BLaER1 treated with 17β-estradiol and CSF1 and Interleukin-3, amounts not matched to agents 10 nM and 100 nM (cell line): ENCODE data around the gene SLC35A3.
"Not testable (repeated sequence)": the region's sequence is repeated elsewhere in the genome, so short reads cannot be mapped to it uniquely, and the experiment has no call there.

Experiments used
- H3K27ac ChIP-seq, 11 experiments: shearing (Covaris generic); formaldehyde crosslinking; 2 replicates each; pipeline ENCODE4 v1.8.1; 2022
- H3K27me3 ChIP-seq, 11 experiments: shearing (Covaris generic); formaldehyde crosslinking; 2 replicates each; pipeline ENCODE4 v1.8.1; 2022
- H3K36me3 ChIP-seq, 11 experiments: shearing (Covaris generic); formaldehyde crosslinking; 2 replicates each; pipeline ENCODE4 v1.8.1; 2022
- H3K4me1 ChIP-seq, 10 experiments: shearing (Covaris generic); formaldehyde crosslinking; 2 replicates each; pipeline ENCODE4 v1.8.1; 2022
- H3K4me2 ChIP-seq, 11 experiments: shearing (Covaris generic); formaldehyde crosslinking; 2 replicates each; pipeline ENCODE4 v1.8.1; 2022
- H3K4me3 ChIP-seq, 10 experiments: shearing (Covaris generic); formaldehyde crosslinking; 2 replicates each; pipeline ENCODE4 v1.8.1; 2022
- H3K9ac ChIP-seq, 11 experiments: shearing (Covaris generic); formaldehyde crosslinking; 2 replicates each; pipeline ENCODE4 v1.8.1; 2022
- H3K9me3 ChIP-seq, 11 experiments: shearing (Covaris generic); formaldehyde crosslinking; replicated peaks in 1 of 11; 2 replicates each; pipeline ENCODE4 v1.8.1; 2022
- H4K20me1 ChIP-seq, 11 experiments: shearing (Covaris generic); formaldehyde crosslinking; 2 replicates each; pipeline ENCODE4 v1.8.1; 2022
- Cebpa-rat ChIP-seq, 11 experiments: shearing (Covaris generic); IDR thresholded peaks; 2 replicates each; pipeline ENCODE4 v1.8.1; 2022

SLC35A3 gene

DNA sequence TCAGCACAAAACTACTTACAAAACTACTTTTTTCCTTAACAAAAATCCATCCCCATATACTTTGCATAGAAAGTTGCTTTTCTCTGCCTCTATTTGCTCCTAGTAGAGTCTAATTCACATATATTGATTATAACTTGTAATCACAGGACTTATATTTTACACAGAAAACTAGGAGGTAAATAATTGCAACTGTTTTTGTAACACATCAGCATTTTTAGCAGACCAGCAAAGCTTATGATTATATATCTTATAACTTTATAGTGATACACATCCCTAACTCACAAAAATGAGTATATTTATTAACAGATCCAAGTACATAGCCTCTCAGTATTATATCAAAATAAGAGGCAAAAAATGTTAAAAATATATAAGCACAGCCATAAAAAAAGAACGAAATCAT is 17.3 kb upstream of the SLC35A3 start:
- Histone ChIP-seq H3K4me2 (no peak overlapping the region), H3K4me3 (no peak overlapping the region), H3K27me3 (no peaks in the 10 kb centered on the region), H3K9me3 (no peaks in the 10 kb centered on the region), H3K27ac (no peak overlapping the region), H3K36me3 (no peaks in the 10 kb centered on the region), H4K20me1 (no peaks in the 10 kb centered on the region), H3K4me1 (peaks cover 0 to 7% (median 0%) of the 10 kb centered on the region in 10 experiments; a peak in 1 of 20 replicates), H3K9ac (no peak overlapping the region)
- no peak for TF ChIP-seq Cebpa-rat (IDR thresholded peaks at IDR 0.05)

DNA sequence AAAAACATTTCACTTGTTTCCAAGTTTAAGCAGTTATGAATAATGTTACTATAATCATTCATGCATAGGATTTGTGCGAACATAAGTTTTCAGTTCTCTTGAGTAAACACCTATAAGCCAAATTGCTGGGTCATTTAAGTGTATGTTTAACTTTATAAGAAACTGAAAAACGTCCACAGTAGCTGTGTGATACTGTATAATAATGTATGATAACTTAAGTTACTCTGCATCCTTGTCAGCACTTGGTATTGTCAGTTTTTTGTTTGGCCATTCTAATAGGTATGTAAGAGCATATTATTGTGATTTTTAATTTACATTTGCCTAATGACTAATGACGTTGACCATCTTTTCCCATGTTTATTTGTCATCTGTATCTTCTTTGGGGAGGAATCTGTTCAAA is 14.4 kb upstream of the SLC35A3 start:
- H3K4me2 ChIP-seq: no peak overlapping the region
- H4K20me1 ChIP-seq: no peaks in the 10 kb centered on the region
- H3K9ac ChIP-seq: no peak overlapping the region
- no peaks in the 10 kb centered on the region for H3K27me3 ChIP-seq
- H3K36me3 ChIP-seq: no peaks in the 10 kb centered on the region
- no peaks in the 10 kb centered on the region for H3K9me3 ChIP-seq
- TF ChIP-seq Cebpa-rat (IDR thresholded peaks at IDR 0.05): no peak
- H3K4me3 ChIP-seq: no peak overlapping the region
- peaks cover 0 to 7% (median 0%) of the 10 kb centered on the region in 10 experiments; a peak in 1 of 20 replicates for H3K4me1 ChIP-seq
- no peak overlapping the region for H3K27ac ChIP-seq

DNA sequence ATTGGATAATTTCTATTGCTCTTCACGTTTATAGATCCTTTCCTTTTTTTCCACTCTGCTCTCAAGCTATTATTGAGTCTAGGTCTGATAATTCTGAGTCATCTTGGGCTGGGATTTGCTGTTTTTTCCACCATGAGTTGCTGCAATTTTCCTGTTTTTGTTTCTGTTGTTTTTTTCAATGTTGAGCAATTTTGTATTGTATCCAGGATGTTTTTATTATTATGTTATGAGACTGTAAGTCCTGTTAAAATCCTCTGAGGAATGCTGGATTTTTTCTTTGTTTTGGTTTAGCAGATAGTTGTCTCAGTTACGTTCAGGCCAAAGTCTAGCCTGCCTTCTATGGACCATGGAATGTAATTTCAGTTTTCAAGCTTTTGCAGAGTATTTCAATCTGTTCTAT is 13.0 kb upstream of the SLC35A3 start:
- H3K4me3 ChIP-seq: no peak overlapping the region
- no peak overlapping the region for H3K9ac ChIP-seq
- H3K27me3 ChIP-seq: no peaks in the 10 kb centered on the region
- no peak for TF ChIP-seq Cebpa-rat (IDR thresholded peaks at IDR 0.05)
- H3K27ac ChIP-seq: no peak overlapping the region
- H3K4me2 ChIP-seq: no peak overlapping the region
- peaks cover 0 to 7% (median 0%) of the 10 kb centered on the region in 10 experiments; a peak in 1 of 20 replicates for H3K4me1 ChIP-seq
- no peaks in the 10 kb centered on the region for H3K36me3 ChIP-seq
- H4K20me1 ChIP-seq: no peaks in the 10 kb centered on the region
- H3K9me3 ChIP-seq: 0 out of 22 replicates have a peak, but pooled peaks cover 0 to 5% (median 0%) of the 10 kb centered on the region in 11 experiments

DNA sequence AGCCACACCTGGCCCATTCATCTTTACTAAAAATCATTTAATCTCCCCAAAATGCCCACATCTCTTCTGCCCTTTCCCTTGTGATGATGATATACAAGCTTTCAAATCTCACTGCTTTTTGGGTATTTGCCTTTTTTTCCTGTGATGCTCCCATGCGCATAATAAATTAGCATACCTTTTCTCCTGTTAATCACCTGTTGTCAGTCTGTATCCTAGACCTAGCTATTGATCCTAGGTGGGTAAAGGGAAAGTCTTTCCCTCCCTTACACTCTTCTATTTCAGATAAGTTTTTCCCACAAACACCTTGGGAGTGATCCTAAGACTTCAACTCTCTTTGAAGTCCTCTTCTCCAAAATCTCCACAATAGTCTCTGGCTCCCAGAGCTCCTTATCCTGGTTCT is 12.0 kb upstream of the SLC35A3 start:
- H3K9ac ChIP-seq: no peak overlapping the region

DNA sequence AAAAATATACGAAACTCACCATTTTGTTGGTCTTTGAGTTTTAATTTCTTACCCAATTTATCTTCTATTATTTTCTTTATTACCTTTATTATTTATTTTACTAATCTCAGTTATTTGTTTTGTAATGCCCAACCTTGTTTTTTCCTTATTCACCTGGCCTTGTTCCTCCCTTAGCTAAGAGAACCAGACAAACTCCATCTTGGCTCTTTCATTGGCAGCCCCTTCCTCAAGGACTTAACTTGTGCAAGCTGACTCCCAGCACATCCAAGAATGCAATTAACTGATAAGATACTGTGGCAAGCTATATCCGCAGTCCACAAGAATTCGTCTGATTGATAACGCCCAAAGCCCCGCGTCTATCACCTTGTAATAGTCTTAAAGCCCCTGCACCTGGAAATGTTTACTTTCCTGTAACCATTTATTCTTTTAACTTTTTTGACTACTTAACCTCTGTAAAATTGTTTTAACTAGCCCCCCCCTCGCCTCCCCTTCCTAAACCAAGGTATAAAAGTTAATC is 10.5 kb upstream of the SLC35A3 start:
- not testable (repeated sequence) for H3K4me2 ChIP-seq, H3K36me3 ChIP-seq, H3K27me3 ChIP-seq, H3K27ac ChIP-seq, H3K9ac ChIP-seq, H3K9me3 ChIP-seq, H3K4me3 ChIP-seq, H3K4me1 ChIP-seq, H4K20me1 ChIP-seq

More for the DNA sequence above, 12.0 kb upstream of the SLC35A3 start:
- H3K9me3 ChIP-seq: 0 out of 22 replicates have a peak, but pooled peaks cover 0 to 5% (median 0%) of the 10 kb centered on the region in 11 experiments
- no peaks in the 10 kb centered on the region for H3K27me3 ChIP-seq
- H3K4me3 ChIP-seq: no peak overlapping the region
- H3K4me2 ChIP-seq: no peak overlapping the region
- peaks cover 0 to 7% (median 0%) of the 10 kb centered on the region in 10 experiments; a peak in 1 of 20 replicates for H3K4me1 ChIP-seq
- no peaks in the 10 kb centered on the region for H4K20me1 ChIP-seq
- no peak for TF ChIP-seq Cebpa-rat (IDR thresholded peaks at IDR 0.05)
- H3K36me3 ChIP-seq: no peaks in the 10 kb centered on the region
- H3K27ac ChIP-seq: no peak overlapping the region

DNA sequence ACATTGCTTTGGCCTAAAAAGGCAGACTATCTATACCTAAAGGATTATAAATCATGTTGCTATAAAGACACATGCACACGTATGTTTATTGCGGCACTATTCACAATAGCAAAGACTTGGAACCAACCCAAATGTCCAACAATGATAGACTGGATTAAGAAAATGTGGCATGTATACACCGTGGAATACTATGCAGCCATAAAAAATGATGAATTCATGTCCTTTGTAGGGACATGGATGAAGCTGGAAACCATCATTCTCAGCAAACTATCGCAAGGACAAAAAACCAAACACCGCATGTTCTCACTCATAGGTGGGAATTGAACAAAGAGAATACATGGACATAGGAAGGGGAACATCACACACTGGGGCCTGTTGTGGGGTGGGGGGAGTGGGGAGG is 9.5 kb upstream of the SLC35A3 start:
- not testable (repeated sequence) for H3K9ac ChIP-seq, H3K27me3 ChIP-seq, H3K36me3 ChIP-seq, H3K9me3 ChIP-seq, H3K27ac ChIP-seq, H3K4me2 ChIP-seq, H4K20me1 ChIP-seq, H3K4me1 ChIP-seq, H3K4me3 ChIP-seq

DNA sequence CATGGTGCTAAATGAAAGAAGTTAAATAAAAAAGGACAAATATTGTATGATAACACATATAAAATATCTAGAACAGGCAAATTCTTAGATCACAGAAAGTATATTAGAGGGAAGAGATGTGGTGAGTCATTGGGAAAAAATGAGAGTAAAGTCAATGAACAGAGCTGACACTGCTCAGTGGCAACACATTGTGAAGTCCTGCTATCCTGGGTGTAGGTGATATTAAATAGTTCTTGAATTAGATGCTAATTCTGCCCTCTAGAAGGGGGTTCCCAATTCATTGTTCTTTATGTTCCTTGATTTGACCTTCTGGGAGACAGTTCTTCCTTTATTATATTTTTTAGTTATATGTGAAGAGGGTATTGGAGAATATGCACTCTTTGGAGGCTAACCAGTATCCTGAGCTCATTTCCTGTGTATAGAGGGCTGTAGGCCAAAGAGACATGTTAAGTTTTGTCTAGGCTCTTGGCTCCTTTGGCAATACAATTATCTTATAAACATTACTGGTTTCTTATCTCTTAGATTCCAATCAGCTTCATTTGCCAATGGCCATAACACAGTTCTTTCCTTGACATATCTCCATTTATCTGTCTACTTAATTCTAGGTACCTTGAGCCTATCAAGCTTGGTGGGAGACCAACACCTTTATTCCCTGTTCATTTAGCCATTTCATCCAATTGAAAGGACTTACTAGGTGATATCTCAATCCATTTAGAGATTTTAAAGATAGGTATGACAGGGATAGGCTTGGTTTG is 6.6 kb upstream of the SLC35A3 start:
- Histone ChIP-seq H3K9ac (no peak overlapping the region), H3K36me3 (no peaks in the 10 kb centered on the region), H3K4me3 (no peak overlapping the region), H3K27me3 (no peaks in the 10 kb centered on the region), H3K9me3 (0 out of 22 replicates have a peak, but pooled peaks cover 0 to 5% (median 0%) of the 10 kb centered on the region in 11 experiments), H3K27ac (no peak overlapping the region), H3K4me2 (no peak overlapping the region), H4K20me1 (no peaks in the 10 kb centered on the region), H3K4me1 (no peaks in the 10 kb centered on the region)
- no peak for TF ChIP-seq Cebpa-rat (IDR thresholded peaks at IDR 0.05)

DNA sequence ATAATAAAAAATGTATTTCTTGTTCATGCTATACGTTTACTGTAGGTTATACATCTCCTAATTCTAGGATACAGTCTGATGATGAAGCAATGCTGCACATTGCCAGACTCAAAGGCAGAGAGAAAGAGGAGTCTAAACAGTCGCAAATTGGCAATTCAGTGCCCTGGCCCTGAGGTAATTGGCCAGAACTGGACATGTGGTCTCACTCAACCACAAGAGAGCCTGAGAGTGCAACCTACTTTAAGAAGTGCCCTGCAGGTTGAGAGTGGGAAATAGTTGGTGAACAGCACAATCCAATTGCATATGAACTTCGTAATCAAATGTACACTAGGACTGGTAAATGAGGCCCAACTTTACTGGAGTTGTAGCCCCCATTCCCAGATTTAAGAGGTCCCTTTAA is 5.0 kb upstream of the SLC35A3 start:
- no peak for TF ChIP-seq Cebpa-rat (IDR thresholded peaks at IDR 0.05)
- H3K36me3 ChIP-seq: no peaks in the 10 kb centered on the region

DNA sequence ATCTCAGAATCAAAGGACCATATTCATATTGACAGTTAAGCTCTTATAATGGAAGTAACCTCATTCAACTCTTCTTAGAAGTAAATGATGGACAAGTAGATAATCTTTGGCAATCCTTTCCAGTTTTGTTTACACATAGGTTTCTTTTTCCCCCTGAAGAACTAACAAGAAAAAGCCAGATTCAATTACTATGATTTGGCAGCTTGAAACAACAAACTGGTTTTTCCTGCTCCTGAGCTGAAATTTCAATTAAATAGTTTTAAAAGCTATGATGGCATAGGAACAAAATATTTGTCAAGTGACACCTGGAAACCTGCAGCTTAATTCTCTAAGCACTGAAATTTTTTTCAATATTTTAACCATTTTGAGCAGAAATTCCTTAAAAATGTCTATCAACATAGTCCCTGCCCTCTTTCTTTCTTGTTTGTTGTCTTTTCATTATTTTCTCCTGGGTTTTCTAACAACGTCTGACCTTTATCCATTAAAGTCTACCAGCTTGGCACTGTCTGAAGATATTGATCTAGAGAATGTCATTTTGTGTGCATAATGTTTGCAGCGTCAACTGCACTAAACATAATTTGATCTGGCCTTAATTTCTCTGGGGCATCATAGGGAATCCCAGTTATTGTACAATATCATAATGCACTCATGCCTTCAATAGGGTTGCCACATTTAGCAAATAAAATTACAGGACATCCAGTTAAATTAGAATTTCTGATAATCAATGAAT is 4.0 kb upstream of the SLC35A3 start:
- H3K4me1 ChIP-seq: peaks cover 8 to 12% (median 11%) of the 10 kb centered on the region in 10 experiments; a peak in 19 of 20 replicates
- no peak overlapping the region for H3K4me3 ChIP-seq
- H3K27me3 ChIP-seq: no peaks in the 10 kb centered on the region
- no peak for TF ChIP-seq Cebpa-rat (IDR thresholded peaks at IDR 0.05)
- no peaks in the 10 kb centered on the region for H3K36me3 ChIP-seq
- peaks cover 0 to 1% (median 0%) of the 10 kb centered on the region in 11 experiments; a peak in 3 of 22 replicates for H4K20me1 ChIP-seq
- no peak overlapping the region for H3K9ac ChIP-seq
- no peak overlapping the region for H3K4me2 ChIP-seq
- no peak overlapping the region for H3K27ac ChIP-seq
- H3K9me3 ChIP-seq: 0 out of 22 replicates have a peak, but pooled peaks cover 0 to 5% (median 0%) of the 10 kb centered on the region in 11 experiments

More for the DNA sequence above, 5.0 kb upstream of the SLC35A3 start:
- H3K27ac ChIP-seq: no peak overlapping the region
- no peak overlapping the region for H3K4me2 ChIP-seq
- H3K9ac ChIP-seq: no peak overlapping the region
- no peaks in the 10 kb centered on the region for H4K20me1 ChIP-seq
- no peak overlapping the region for H3K4me3 ChIP-seq
- H3K27me3 ChIP-seq: no peaks in the 10 kb centered on the region
- H3K4me1 ChIP-seq: peaks cover 6 to 9% (median 7%) of the 10 kb centered on the region in 10 experiments; a peak in 17 of 20 replicates
- 0 out of 22 replicates have a peak, but pooled peaks cover 0 to 5% (median 0%) of the 10 kb centered on the region in 11 experiments for H3K9me3 ChIP-seq
